ENCODE results near the gene CCDC57.

DNA sequence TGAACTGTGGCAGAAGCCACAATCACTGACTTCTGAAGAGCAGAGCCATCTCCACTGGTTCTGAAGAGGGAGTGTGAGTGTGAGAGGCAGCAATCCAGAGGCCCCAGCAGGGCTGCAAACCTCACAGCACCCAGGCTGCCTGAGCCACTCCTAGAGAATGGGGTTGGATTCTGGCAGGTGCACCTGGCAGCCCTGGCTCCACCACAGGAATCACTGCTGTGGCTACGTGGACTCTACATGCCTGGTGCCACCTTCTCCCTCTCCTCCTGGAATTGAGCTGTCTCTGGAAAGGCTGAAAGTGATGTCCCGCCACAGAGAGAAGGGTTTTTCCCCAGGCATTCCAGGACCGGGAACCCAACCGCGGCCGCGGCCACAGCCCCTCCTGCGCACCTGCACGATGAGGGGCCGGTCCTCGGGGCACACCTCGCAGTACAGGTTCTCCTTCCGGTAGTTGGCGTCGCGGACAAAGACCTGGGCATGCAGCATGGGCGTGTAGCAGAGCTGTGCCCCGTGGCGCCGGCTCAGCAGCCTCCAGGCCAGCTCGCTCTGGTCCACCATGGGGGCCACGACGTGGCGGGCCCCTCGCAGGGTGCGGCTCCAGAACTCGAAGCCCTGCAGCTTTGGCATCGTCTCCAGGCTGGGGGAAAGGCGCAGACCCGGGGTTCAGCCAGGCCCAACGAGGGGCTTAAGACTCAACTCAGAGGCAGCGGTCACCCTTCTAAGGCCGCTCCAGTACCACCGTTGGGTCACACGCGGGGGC, 148.0 kb downstream of the CCDC57 start:
- TF ChIP-seq, protein P1, sequence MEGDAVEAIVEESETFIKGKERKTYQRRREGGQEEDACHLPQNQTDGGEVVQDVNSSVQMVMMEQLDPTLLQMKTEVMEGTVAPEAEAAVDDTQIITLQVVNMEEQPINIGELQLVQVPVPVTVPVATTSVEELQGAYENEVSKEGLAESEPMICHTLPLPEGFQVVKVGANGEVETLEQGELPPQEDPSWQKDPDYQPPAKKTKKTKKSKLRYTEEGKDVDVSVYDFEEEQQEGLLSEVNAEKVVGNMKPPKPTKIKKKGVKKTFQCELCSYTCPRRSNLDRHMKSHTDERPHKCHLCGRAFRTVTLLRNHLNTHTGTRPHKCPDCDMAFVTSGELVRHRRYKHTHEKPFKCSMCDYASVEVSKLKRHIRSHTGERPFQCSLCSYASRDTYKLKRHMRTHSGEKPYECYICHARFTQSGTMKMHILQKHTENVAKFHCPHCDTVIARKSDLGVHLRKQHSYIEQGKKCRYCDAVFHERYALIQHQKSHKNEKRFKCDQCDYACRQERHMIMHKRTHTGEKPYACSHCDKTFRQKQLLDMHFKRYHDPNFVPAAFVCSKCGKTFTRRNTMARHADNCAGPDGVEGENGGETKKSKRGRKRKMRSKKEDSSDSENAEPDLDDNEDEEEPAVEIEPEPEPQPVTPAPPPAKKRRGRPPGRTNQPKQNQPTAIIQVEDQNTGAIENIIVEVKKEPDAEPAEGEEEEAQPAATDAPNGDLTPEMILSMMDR (conservative IDR thresholded peaks at IDR 0.05; ENCODE audit: low read depth, low read length): no peak
- TF ChIP-seq POLR2A (IDR thresholded peaks at IDR 0.05; ENCODE audit: low read depth, low read length) (no peak), CEBPB (IDR thresholded peaks at IDR 0.05; ENCODE audit: low read depth, low read length) (no peak), RFX5 (IDR thresholded peaks at IDR 0.05; ENCODE audit: low read depth, low read length) (no peak), RAD21 (IDR thresholded peaks at IDR 0.05; ENCODE audit: low read length) (no peak), MAFK (IDR thresholded peaks at IDR 0.05; ENCODE audit: low read depth, low read length) (no peak), CHD1 (IDR thresholded peaks at IDR 0.05; ENCODE audit: low read depth, low read length) (no peak), MXI1 (IDR thresholded peaks at IDR 0.05; ENCODE audit: borderline replicate concordance, low read depth, low read length) (no peak), BHLHE40 (IDR thresholded peaks at IDR 0.05; ENCODE audit: low read depth, low read length) (no peak), RCOR1 (IDR thresholded peaks at IDR 0.05; ENCODE audit: insufficient replicate concordance, low read length) (no peak)
- TF ChIP-seq, protein P2, sequence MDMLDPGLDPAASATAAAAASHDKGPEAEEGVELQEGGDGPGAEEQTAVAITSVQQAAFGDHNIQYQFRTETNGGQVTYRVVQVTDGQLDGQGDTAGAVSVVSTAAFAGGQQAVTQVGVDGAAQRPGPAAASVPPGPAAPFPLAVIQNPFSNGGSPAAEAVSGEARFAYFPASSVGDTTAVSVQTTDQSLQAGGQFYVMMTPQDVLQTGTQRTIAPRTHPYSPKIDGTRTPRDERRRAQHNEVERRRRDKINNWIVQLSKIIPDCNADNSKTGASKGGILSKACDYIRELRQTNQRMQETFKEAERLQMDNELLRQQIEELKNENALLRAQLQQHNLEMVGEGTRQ (IDR thresholded peaks at IDR 0.05; ENCODE audit: low read depth, low read length): no peak
- TF ChIP-seq, protein P3, sequence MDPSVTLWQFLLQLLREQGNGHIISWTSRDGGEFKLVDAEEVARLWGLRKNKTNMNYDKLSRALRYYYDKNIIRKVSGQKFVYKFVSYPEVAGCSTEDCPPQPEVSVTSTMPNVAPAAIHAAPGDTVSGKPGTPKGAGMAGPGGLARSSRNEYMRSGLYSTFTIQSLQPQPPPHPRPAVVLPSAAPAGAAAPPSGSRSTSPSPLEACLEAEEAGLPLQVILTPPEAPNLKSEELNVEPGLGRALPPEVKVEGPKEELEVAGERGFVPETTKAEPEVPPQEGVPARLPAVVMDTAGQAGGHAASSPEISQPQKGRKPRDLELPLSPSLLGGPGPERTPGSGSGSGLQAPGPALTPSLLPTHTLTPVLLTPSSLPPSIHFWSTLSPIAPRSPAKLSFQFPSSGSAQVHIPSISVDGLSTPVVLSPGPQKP (IDR thresholded peaks at IDR 0.05; ENCODE audit: borderline replicate concordance, low read depth, low read length): no peak

Data from IMR-90 (cell line).